Esophagus muscularis mucosa (tissue), 4 donors: ENCODE measurements around the gene NBEA. TPM values are rescaled to one million over a fixed set of nuclear protein-coding genes. Genes with fewer than 3 reads are reported as not detected.

Source experiments
- DNase-seq: peaks from one replicate; pipeline ENCODE4 v3.0.0-alpha.2; 2017; ENCODE audit errors: extremely low spot score
- H3K27ac ChIP-seq, 4 donors: fragments of 200-600 bp; sonication (generic); replicated peaks in 1 of 4; 1 replicate in 3 of 4; 2 replicates in 1 of 4; pipeline ENCODE4 v1.5.1; 2016 to 2019; ENCODE audit warnings: mild to moderate bottlenecking in 1 of 4
- H3K27me3 ChIP-seq, 4 donors: fragments of 200-600 bp; sonication (generic); one replicate each; pipeline versions ENCODE4 v1.5.1 to v1.6.0; 2016 to 2019
- H3K36me3 ChIP-seq, 4 donors: fragments of 200-600 bp; sonication (generic); one replicate each; pipeline ENCODE4 v1.5.1; 2016 to 2019
- H3K4me1 ChIP-seq, 4 donors: fragments of 200-600 bp; sonication (generic); one replicate each; pipeline ENCODE4 v1.5.1; 2016 to 2019
- H3K4me3 ChIP-seq, 4 donors: fragments of 200-600 bp; sonication (generic); 1 replicate in 2 of 4; 2 replicates in 2 of 4; pipeline ENCODE4 v1.5.1; 2016 to 2019; ENCODE audit warnings: mild to moderate bottlenecking in 4 of 4, moderate library complexity in 1 of 4
- H3K9me3 ChIP-seq, 4 donors: fragments of 200-600 bp; sonication (generic); 1 replicate in 3 of 4; 2 replicates in 1 of 4; pipeline ENCODE4 v1.5.1; 2016 to 2019
- CTCF ChIP-seq, 3 experiments: fragments of 200-600 bp in 2 of 3; fragments of 450-650 bp in 1 of 3; sonication (generic) in 2 of 3; IDR thresholded peaks; one replicate each; pipeline ENCODE4 v1.5.1; 2017 to 2019; ENCODE audit warnings: antibody characterized with exemption in 3 of 3, mild to moderate bottlenecking in 2 of 3, moderate library complexity in 1 of 3
- EP300 ChIP-seq: sonication (generic); formaldehyde crosslinking; IDR thresholded peaks from one replicate; pipeline ENCODE4 v1.6.1; 2017; ENCODE audit warnings: antibody characterized with exemption
- POLR2A ChIP-seq: fragments of 450-650 bp; IDR thresholded peaks from one replicate; pipeline ENCODE4 v1.6.1; 2017; ENCODE audit warnings: antibody characterized with exemption, moderate library complexity, mild to moderate bottlenecking, low read depth
- POLR2AphosphoS5 ChIP-seq, 2 donors: sonication (generic); formaldehyde crosslinking; IDR thresholded peaks; one replicate each; pipeline ENCODE4 v1.6.1; 2017; ENCODE audit warnings: antibody characterized with exemption in 2 of 2
- WGBS: methylation state at CpG from one replicate; pipeline ENCODE4 v1.1.5; 2018; 5-methylcytosine and 5-hydroxymethylcytosine counted together
- intact Hi-C: fragments of 100-400 bp; cut with DNase I; formaldehyde crosslinking; loops from one replicate; pipeline ENCODE4 v1.15.1; 2023
- total RNA-seq, 4 donors: library from RNA; depleted of rRNA; stranded (reverse); fragments of >200 nt; gene quantifications; one replicate each; pipeline versions ENCODE4 v1.1.0 to v1.2.1, GENCODE V29; 2016

Gene NBEA
- total RNA-seq, 4 donors from 2014 or later, result 21.0 to 30.8 (median 25.0) TPM

GRCh38 chr13:35016362-35017112 is 74.5 kb downstream of the NBEA start:
- H3K4me1 ChIP-seq, result peaks cover 0 to 25% (median 9%) of the 10 kb centered on the region in 4 donors
- no peak for TF ChIP-seq POLR2AphosphoS5 (IDR thresholded peaks at IDR 0.05)
- TF ChIP-seq EP300, result no peak
- TF ChIP-seq POLR2A, result no peak
- TF ChIP-seq CTCF (IDR thresholded peaks at IDR 0.05), result no peak
- WGBS, result 67% methylated on average over 5 of the region's 5 CpGs
- H3K27ac ChIP-seq, result peak overlapping the region in 1 of 4 donors; percentile 7
- H3K9me3 ChIP-seq, result no peaks in the 10 kb centered on the region
- intact Hi-C loops, result no loop called here
- no peak overlapping the region for H3K4me3 ChIP-seq
- no peaks in the 10 kb centered on the region for H3K36me3 ChIP-seq
- H3K27me3 ChIP-seq, result no peaks in the 10 kb centered on the region
- DNase-seq, result no peak

- intact Hi-C loops, result no loop called here
- Histone ChIP-seq H3K27me3 (no peaks in the 10 kb centered on the region), H3K9me3 (peaks cover 0 to 6% (median 0%) of the 10 kb centered on the region in 4 donors), H3K4me1 (no peaks in the 10 kb centered on the region), H3K36me3 (no peaks in the 10 kb centered on the region), H3K4me3 (no peak overlapping the region), H3K27ac (no peak overlapping the region)
- 86% methylated on average over 2 of the region's 2 CpGs for WGBS
- DNase-seq, result no peak
- no peak for TF ChIP-seq CTCF (IDR thresholded peaks at IDR 0.05)
- TF ChIP-seq POLR2A, result no peak
- TF ChIP-seq EP300, result no peak
- no peak for TF ChIP-seq POLR2AphosphoS5 (IDR thresholded peaks at IDR 0.05)
Measured at GRCh38 chr13:35025314-35025713, 83.2 kb downstream of the NBEA start.

- no peak for DNase-seq
- H3K9me3 ChIP-seq, result peaks cover 0 to 25% (median 17%) of the 10 kb centered on the region in 4 donors
- H3K4me3 ChIP-seq, result no peak overlapping the region
- no peak overlapping the region for H3K27ac ChIP-seq
- H3K4me1 ChIP-seq, result no peaks in the 10 kb centered on the region
- H3K27me3 ChIP-seq, result no peaks in the 10 kb centered on the region
- intact Hi-C loops, result no loop called here
- no peaks in the 10 kb centered on the region for H3K36me3 ChIP-seq
- WGBS, result 97% methylated on average over 1 of the region's 1 CpG
- no peak for TF ChIP-seq POLR2A
- no peak for TF ChIP-seq EP300
- no peak for TF ChIP-seq POLR2AphosphoS5 (IDR thresholded peaks at IDR 0.05)
- no peak for TF ChIP-seq CTCF (IDR thresholded peaks at IDR 0.05)
Measured at GRCh38 chr13:35028338-35028867, 86.3 kb downstream of the NBEA start.

GRCh38 chr13:35039012-35039411 is 96.9 kb downstream of the NBEA start:
- Histone ChIP-seq H3K9me3 (no peaks in the 10 kb centered on the region), H3K4me1 (peaks cover 0 to 12% (median 0%) of the 10 kb centered on the region in 4 donors), H3K27ac (no peak overlapping the region), H3K4me3 (no peak overlapping the region), H3K36me3 (no peaks in the 10 kb centered on the region), H3K27me3 (no peaks in the 10 kb centered on the region)
- DNase-seq, result no peak
- intact Hi-C loops, result no loop called here
- WGBS, result 88% methylated on average over 3 of the region's 3 CpGs
- TF ChIP-seq POLR2A (no peak), POLR2AphosphoS5 (IDR thresholded peaks at IDR 0.05) (no peak), EP300 (no peak), CTCF (IDR thresholded peaks at IDR 0.05) (no peak)
